ENCODE data around the gene TLCD1.

Gene TLCD1

DNA sequence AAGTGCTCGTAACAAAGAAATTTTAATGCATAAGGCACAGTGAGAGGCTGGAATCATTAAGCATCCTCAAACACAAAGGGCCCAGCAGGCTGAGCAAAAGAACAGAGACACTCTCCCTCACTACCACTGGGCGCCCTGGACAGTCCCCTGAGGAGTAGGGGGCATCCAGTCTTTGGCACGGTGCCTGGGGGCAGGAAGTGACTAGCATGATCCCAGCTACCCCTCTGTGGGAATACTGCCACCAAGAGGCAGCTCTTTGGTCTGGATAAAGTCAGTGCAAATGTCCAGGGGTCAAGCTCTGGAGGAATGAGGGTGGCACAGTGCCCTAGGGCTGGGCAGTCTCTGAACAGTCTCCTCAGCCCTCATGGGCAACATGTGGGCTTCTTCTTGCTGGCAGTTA, 11.8 kb downstream of the TLCD1 start:
- H3K27ac ChIP-seq (ENCODE audit: low read length) = no peak overlapping the region
- H3K9ac ChIP-seq (ENCODE audit: low read depth, low read length) = no peak overlapping the region
- H3K9me3 ChIP-seq (ENCODE audit: insufficient read depth, low read depth, low read length) = no peaks in the 10 kb centered on the region
- H3K4me1 ChIP-seq (ENCODE audit: insufficient read depth, low read length) = peaks cover 17% of the 10 kb centered on the region
- H3K4me3 ChIP-seq (ENCODE audit: low read length) = no peak overlapping the region
- no peaks in the 10 kb centered on the region for H3K27me3 ChIP-seq (ENCODE audit: insufficient read depth, low read length)
- peaks cover 31% of the 10 kb centered on the region for H3K36me3 ChIP-seq (ENCODE audit: insufficient read depth, low read depth, low read length)

DNA sequence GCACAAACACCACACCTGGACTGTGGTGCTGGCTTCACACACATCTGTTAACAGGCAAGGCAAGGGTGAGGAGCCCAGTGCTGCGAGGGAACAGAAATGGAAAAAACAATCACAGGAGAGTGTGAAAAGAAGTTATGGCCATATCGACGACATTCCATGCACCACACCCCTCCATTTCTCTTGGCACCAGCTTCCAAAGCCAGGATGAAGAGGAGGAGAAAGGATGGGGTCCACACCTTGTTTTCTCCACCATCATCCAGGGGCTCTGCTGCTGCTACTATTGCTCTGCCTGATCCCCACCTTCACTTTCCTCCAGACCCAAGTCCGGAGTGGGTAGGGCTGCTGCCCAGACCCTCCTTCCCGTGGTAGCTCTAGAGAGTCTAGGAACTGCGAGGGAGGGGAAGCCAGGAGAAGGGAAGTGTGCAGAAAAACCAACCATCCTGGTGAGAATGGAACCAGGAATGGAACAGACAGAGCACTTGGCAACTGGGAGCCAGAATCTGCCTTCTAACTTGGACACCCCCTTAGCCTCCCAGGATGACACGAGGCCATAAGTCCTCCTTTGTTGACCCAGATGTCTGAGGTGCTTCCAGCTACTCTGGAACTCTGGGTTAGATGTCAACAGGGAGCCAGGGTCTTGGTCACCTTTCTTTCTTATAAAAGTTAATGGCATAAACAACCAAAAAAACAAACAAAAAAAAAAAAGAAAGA, 13.2 kb downstream of the TLCD1 start:
- peaks cover 31% of the 10 kb centered on the region for H3K36me3 ChIP-seq (ENCODE audit: insufficient read depth, low read depth, low read length)
- H3K9ac ChIP-seq (ENCODE audit: low read depth, low read length) = peak overlapping the region; percentile 93; the same call in 1 of the 2 replicates
- H3K4me1 ChIP-seq (ENCODE audit: insufficient read depth, low read length) = peaks cover 17% of the 10 kb centered on the region
- no peak overlapping the region for H3K27ac ChIP-seq (ENCODE audit: low read length)
- peak overlapping the region; percentile 94 for H3K4me3 ChIP-seq (ENCODE audit: low read length)
- H3K9me3 ChIP-seq (ENCODE audit: insufficient read depth, low read depth, low read length) = no peaks in the 10 kb centered on the region
- no peaks in the 10 kb centered on the region for H3K27me3 ChIP-seq (ENCODE audit: insufficient read depth, low read length)

DNA sequence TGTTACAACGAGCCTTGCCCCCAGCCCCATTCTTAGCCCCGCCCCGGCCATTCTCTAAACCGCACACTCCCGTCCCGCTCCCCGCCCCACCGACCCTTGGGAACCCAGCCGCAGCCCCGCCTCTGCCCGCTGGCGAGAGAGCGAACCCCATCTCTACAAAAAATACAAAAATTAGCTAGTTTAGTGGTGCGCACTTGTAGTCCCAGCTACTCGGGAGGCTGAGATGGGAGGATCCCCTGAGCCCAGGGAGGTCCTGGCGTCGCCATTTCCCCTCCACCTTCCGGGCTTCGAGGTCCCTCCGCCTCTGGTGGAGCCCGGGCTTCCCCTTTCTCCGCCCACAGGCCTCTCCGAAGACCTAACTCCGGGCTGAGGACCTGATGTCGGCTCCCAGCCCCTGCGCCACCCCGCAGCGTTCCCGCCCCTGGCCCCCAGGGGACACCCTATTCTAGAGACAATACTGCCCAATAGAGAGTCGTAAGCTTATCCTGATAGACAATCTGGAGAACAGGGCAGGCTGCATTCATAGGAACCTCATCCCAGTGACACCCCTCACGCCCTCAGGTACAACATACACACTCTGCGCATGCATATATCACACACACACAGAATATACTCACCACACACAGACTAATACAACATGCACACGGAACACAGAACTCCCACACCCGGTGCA, 13.9 kb downstream of the TLCD1 start:
- no peaks in the 10 kb centered on the region for H3K27me3 ChIP-seq (ENCODE audit: insufficient read depth, low read length)
- H3K4me3 ChIP-seq (ENCODE audit: low read length) = peak overlapping the region; percentile 94
- H3K36me3 ChIP-seq (ENCODE audit: insufficient read depth, low read depth, low read length) = peaks cover 31% of the 10 kb centered on the region
- peak overlapping the region; percentile 79 for H3K27ac ChIP-seq (ENCODE audit: low read length)
- peaks cover 18% of the 10 kb centered on the region for H3K4me1 ChIP-seq (ENCODE audit: insufficient read depth, low read length)
- H3K9me3 ChIP-seq (ENCODE audit: insufficient read depth, low read depth, low read length) = no peaks in the 10 kb centered on the region
- H3K9ac ChIP-seq (ENCODE audit: low read depth, low read length) = peak overlapping the region; percentile 93; the same call in 1 of the 2 replicates

DNA sequence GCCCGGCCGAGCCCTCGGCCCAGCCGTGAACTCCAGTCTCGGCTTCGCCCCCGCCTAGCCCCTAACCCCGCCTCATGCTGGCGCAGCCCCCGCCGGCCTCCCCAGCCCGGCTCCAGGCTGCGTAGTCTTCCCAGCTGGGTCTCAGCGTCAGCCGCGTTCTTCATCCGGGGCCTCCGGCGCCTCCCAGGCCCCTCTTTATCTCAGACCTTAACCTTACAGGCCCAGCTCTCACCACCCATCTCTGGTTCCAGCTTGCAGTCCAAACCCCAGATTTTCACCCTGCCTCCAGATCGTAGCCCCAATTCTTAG, 14.4 kb downstream of the TLCD1 start, which contains the start of gene PROCA1:
PROCA1 (minus strand) TSS at position 166 of the 309 bp plus-strand sequence. CDS start 228 bp downstream, outside the sequence.
- peaks cover 31% of the 10 kb centered on the region for H3K36me3 ChIP-seq (ENCODE audit: insufficient read depth, low read depth, low read length)

DNA sequence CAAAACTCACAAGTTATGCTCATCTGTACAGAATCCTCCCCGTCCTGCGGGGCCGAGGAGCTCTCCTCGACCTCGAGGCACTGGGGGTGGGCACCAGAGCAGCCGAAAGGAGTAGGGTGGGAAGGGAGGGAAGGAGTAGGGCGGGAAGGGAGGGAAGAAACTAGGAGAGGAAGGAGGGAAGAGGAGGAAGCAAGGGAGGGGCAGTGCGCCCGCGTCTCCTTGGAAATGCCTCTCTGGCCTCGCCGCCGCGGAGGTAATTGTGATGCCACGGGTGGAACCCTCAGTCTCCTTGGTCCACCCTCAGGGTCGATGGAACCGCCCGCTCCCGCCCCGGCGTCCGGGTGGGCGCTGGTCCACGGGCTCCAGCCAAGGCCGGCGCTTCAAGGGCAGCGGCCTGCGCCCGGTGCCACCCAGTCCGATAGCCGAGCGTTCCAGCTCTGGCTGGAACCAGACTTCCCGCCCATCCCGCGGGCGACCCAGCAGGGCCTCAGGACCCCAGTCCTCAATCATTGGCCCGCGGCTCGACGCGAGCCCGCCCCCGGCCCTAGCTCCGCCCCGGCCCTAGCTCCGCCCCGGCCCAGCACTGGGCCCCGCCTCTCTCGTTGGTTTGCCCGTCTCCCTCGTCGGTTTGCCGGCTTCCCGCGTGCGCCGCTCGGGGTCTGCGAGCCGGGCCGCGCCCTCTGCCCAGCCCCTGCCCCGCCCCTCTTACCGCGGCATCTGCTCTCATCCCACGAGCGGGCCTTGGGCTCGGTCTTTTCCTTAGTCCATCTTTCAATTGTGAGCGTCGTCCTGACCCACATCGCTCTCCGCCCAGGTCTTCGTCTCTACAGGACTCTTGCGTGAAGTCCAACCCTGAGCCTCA, 14.9 kb downstream of the TLCD1 start:
- Histone ChIP-seq H3K4me1 (ENCODE audit: insufficient read depth, low read length) (peaks cover 17% of the 10 kb centered on the region), H3K9me3 (ENCODE audit: insufficient read depth, low read depth, low read length) (no peaks in the 10 kb centered on the region), H3K36me3 (ENCODE audit: insufficient read depth, low read depth, low read length) (peaks cover 34% of the 10 kb centered on the region), H3K4me3 (ENCODE audit: low read length) (peak overlapping the region; percentile 94), H3K27ac (ENCODE audit: low read length) (peak overlapping the region; percentile 95), H3K27me3 (ENCODE audit: insufficient read depth, low read length) (no peaks in the 10 kb centered on the region), H3K9ac (ENCODE audit: low read depth, low read length) (peak overlapping the region; percentile 99)

More for the DNA sequence above, 14.4 kb downstream of the TLCD1 start, which contains the start of gene PROCA1:
- H3K27me3 ChIP-seq (ENCODE audit: insufficient read depth, low read length) = no peaks in the 10 kb centered on the region
- peaks cover 21% of the 10 kb centered on the region for H3K4me1 ChIP-seq (ENCODE audit: insufficient read depth, low read length)
- peak within 1 kb of the TSS; percentile 99 for H3K9ac ChIP-seq (ENCODE audit: low read depth, low read length)
- peak within 1 kb of the TSS; percentile 95 for H3K27ac ChIP-seq (ENCODE audit: low read length)
- H3K4me3 ChIP-seq (ENCODE audit: low read length) = peak within 1 kb of the TSS; percentile 94
- H3K9me3 ChIP-seq (ENCODE audit: insufficient read depth, low read depth, low read length) = no peaks in the 10 kb centered on the region

DNA sequence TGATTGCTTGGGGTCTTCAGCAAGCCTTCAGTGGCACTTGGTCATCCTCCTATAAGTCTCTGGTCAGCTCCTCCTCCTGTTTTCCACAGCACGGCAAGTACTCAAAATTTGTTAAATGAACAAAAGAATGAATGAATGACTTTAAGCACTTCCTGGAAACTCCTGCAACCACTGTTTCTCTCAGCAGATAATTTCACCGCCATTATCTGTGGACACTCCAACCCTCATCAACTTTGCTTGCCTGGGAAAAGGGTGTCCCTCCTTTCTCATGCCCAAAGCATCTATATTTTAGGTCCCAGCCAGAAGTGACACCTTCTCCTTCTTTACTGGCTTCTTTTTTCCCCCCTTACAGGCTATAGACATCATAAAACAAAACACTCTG, 18.7 kb downstream of the TLCD1 start:
- H3K36me3 ChIP-seq (ENCODE audit: insufficient read depth, low read depth, low read length) = peaks cover 31% of the 10 kb centered on the region
- H3K27me3 ChIP-seq (ENCODE audit: insufficient read depth, low read length) = no peaks in the 10 kb centered on the region
- H3K9me3 ChIP-seq (ENCODE audit: insufficient read depth, low read depth, low read length) = no peaks in the 10 kb centered on the region
- peaks cover 5% of the 10 kb centered on the region; the same call in 1 of the 2 replicates for H3K4me1 ChIP-seq (ENCODE audit: insufficient read depth, low read length)
- H3K4me3 ChIP-seq (ENCODE audit: low read length) = no peak overlapping the region
- no peak overlapping the region for H3K9ac ChIP-seq (ENCODE audit: low read depth, low read length)
- H3K27ac ChIP-seq (ENCODE audit: low read length) = no peak overlapping the region

DNA sequence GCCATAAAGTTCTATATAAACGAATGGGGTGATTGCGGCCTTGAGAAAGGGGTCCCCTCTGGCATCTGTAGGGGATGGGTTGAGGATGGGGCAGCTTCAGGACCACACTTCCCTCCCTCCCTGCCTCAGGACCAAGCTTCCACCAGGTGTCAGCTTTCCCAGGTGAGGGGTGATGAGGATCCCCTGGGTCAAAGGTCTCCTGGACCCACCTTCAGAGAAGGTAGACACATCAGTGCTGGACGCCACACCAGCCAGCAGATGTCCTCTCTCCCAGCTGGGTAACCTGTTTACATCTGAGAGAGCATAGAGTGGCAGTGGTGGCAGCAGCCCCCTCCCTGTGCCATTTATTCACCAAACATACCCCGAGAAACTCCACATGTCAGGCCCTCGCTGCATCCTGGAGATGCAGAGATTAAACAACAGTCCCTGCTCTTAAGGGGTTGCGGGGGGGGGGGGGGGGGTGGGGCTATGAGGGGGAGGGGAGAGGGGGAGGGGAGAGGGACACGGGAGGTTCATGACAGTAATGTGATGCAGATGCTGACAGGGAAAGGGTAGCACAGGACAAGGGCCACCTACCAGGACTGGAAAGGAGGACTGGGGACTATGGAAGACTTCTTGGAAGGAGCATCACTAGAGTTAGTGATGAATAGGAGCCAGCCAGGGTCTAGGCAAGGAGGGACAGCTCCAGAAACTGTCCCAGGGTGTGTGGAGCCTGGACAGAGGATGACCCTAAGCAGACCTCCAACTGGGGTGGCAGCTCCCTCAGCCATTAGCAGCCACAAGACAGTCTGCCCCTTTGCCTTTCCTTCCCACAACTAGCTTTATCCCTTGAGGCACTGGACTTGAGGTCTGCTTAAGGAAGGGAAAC, 19.3 kb downstream of the TLCD1 start:
- H3K9me3 ChIP-seq (ENCODE audit: insufficient read depth, low read depth, low read length) = no peaks in the 10 kb centered on the region
- H3K36me3 ChIP-seq (ENCODE audit: insufficient read depth, low read depth, low read length) = peaks cover 38% of the 10 kb centered on the region
- no peaks in the 10 kb centered on the region for H3K27me3 ChIP-seq (ENCODE audit: insufficient read depth, low read length)
- H3K4me3 ChIP-seq (ENCODE audit: low read length) = no peak overlapping the region
- no peak overlapping the region for H3K9ac ChIP-seq (ENCODE audit: low read depth, low read length)
- H3K4me1 ChIP-seq (ENCODE audit: insufficient read depth, low read length) = peaks cover 4% of the 10 kb centered on the region; the same call in 1 of the 2 replicates
- H3K27ac ChIP-seq (ENCODE audit: low read length) = no peak overlapping the region

DNA sequence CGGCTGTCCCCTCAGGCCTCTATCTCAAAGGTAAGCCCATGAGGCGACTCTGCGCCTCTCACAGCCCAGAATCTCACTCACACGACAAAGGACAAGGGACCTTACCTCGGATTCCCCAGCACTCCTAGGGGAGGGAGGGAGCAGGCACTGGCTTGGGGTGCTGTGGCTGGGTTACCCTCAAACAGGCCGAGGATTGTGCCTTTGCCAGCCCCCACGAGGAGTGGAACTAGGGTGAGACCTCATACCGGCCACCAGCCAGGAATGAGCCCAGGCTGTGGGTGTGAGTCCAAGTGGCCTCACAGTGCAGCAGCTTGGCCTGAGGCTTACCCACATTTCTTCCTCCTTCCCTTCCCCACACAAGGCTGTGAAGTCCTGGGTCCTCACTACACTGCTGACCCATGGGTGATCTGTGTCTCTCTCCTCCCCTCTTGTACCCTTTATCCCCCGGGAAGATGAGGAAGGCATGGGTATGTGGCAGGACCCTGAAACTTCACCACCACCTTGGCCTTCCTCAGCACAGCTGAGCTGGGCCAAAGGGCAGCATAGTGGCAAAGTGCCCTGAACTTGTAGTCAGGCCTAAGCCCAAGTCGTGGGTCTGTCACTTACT, 20.2 kb downstream of the TLCD1 start:
- no peaks in the 10 kb centered on the region for H3K27me3 ChIP-seq (ENCODE audit: insufficient read depth, low read length)
- no peak overlapping the region for H3K4me3 ChIP-seq (ENCODE audit: low read length)
- H3K9me3 ChIP-seq (ENCODE audit: insufficient read depth, low read depth, low read length) = no peaks in the 10 kb centered on the region
- peaks cover 46% of the 10 kb centered on the region for H3K36me3 ChIP-seq (ENCODE audit: insufficient read depth, low read depth, low read length)
- H3K4me1 ChIP-seq (ENCODE audit: insufficient read depth, low read length) = peaks cover 4% of the 10 kb centered on the region; the same call in 1 of the 2 replicates
- H3K27ac ChIP-seq (ENCODE audit: low read length) = no peak overlapping the region
- H3K9ac ChIP-seq (ENCODE audit: low read depth, low read length) = no peak overlapping the region

DNA sequence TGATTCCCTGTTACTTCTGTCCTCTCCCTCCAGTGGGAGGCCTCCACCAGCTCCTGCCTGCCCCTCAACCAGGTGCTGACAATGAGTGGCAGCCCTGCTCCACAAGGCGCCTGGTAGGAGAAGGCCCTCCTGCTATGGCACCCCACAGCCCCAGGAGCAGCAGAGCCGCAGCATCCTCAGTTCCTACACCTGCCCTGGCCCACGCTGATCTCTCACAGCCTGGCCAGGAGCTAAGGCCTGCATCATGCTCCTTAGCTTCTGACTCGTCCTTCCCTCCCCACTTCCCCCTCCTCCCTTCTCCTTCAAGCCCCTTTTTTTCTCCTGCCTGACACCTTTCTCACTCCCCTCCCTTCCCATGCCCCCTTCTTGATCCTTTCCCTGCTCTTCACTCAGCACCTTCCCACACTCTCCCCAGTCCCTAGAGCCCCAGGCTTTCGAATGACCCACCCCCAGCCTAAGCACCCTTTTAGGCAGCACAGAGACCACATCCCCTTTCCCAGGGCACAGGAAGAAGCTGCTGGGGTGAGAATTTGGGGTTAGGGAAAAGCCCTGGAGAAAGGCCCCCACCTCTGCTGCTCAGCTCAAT, 20.9 kb downstream of the TLCD1 start:
- Histone ChIP-seq H3K36me3 (ENCODE audit: insufficient read depth, low read depth, low read length) (peaks cover 53% of the 10 kb centered on the region), H3K4me3 (ENCODE audit: low read length) (no peak overlapping the region), H3K27ac (ENCODE audit: low read length) (no peak overlapping the region)

DNA sequence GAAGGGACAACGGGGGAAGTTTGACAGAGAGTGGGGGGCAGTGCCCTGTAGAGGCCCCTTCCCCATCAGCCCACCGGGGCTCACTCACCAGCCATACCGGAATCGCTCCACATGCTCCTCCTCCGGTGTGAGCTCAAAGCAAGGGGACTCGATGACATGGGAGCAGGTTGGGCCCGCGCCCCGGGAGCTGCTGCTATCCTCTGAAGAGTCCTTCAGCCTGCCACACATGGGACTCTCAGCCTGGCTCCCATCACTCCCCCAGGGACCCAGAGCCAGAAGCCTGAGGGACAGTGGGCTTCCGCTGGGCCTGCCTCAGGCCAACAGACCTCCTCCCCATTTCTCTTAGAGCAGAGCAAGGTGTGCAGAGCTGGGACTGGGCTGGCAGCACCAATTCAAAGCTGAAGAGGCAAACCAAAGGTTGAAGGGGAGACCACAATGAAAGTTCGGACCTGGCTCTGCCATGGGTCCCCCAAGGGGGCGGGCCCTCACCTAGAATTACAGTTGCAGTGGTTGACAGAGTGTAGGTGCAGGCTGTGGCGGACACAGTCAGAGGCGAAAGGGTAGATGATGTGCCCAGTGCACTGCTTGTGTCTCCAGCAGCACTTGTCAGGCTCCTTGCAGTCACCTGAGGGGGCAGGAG, 21.7 kb downstream of the TLCD1 start:
- no peak overlapping the region for H3K4me3 ChIP-seq (ENCODE audit: low read length)
- no peak overlapping the region; the same call in 1 of the 2 replicates for H3K9ac ChIP-seq (ENCODE audit: low read depth, low read length)
- H3K9me3 ChIP-seq (ENCODE audit: insufficient read depth, low read depth, low read length) = no peaks in the 10 kb centered on the region
- 0 out of 2 replicates have a peak, but pooled peaks cover 4% of the 10 kb centered on the region for H3K4me1 ChIP-seq (ENCODE audit: insufficient read depth, low read length)
- no peaks in the 10 kb centered on the region for H3K27me3 ChIP-seq (ENCODE audit: insufficient read depth, low read length)
- H3K36me3 ChIP-seq (ENCODE audit: insufficient read depth, low read depth, low read length) = peaks cover 61% of the 10 kb centered on the region
- no peak overlapping the region for H3K27ac ChIP-seq (ENCODE audit: low read length)

More for the DNA sequence above, 20.9 kb downstream of the TLCD1 start:
- no peaks in the 10 kb centered on the region for H3K9me3 ChIP-seq (ENCODE audit: insufficient read depth, low read depth, low read length)
- H3K27me3 ChIP-seq (ENCODE audit: insufficient read depth, low read length) = no peaks in the 10 kb centered on the region
- H3K9ac ChIP-seq (ENCODE audit: low read depth, low read length) = no peak overlapping the region
- H3K4me1 ChIP-seq (ENCODE audit: insufficient read depth, low read length) = peaks cover 4% of the 10 kb centered on the region; the same call in 1 of the 2 replicates
